Sigmoid colon (tissue), 7 donors: ENCODE measurements around the gene FASN. TPM values are rescaled to one million over a fixed set of nuclear protein-coding genes. Genes with fewer than 3 reads are reported as not detected.
"Not testable (repeated sequence)": the region's sequence is repeated elsewhere in the genome, so short reads cannot be mapped to it uniquely, and the experiment has no call there.

Source experiments
- DNase-seq: peaks from one replicate; pipeline ENCODE4 v3.0.0-alpha.2; 2019
- H3K27ac ChIP-seq, 4 donors: fragments of 200-600 bp; sonication (generic); one replicate each; pipeline ENCODE4 v1.5.1; 2016 to 2019; ENCODE audit warnings: mild to moderate bottlenecking in 1 of 4
- H3K27me3 ChIP-seq, 3 donors: fragments of 200-600 bp; sonication (generic); one replicate each; pipeline ENCODE4 v1.5.1; 2019; ENCODE audit warnings: mild to moderate bottlenecking in 1 of 3
- H3K36me3 ChIP-seq, 4 donors: fragments of 200-600 bp; sonication (generic); one replicate each; pipeline ENCODE4 v1.5.1; 2016 to 2019
- H3K4me1 ChIP-seq, 4 donors: fragments of 200-600 bp; sonication (generic); one replicate each; pipeline ENCODE4 v1.5.1; 2017 to 2019
- H3K4me3 ChIP-seq, 4 donors: fragments of 200-600 bp; sonication (generic); one replicate each; pipeline ENCODE4 v1.5.1; 2017 to 2019; ENCODE audit warnings: mild to moderate bottlenecking in 2 of 4, moderate library complexity in 1 of 4
- H3K9me3 ChIP-seq, 4 donors: fragments of 200-600 bp in 3 of 4; sonication (generic) in 3 of 4; one replicate each; pipeline versions ENCODE4 v1.5.1 to v1.6.1; 2013 to 2019
- EP300 ChIP-seq, 4 donors: sonication (generic); formaldehyde crosslinking; IDR thresholded peaks; one replicate each; pipeline ENCODE4 v1.6.1; 2017; ENCODE audit warnings: antibody characterized with exemption in 4 of 4
- POLR2A ChIP-seq, 2 donors: fragments of 450-650 bp; IDR thresholded peaks; one replicate each; pipeline ENCODE4 v1.6.1; 2016; ENCODE audit warnings: antibody characterized with exemption in 2 of 2, mild to moderate bottlenecking in 2 of 2, moderate library complexity in 2 of 2
- POLR2AphosphoS5 ChIP-seq, 4 donors: sonication (generic); formaldehyde crosslinking; IDR thresholded peaks; one replicate each; pipeline ENCODE4 v1.6.1; 2017; ENCODE audit warnings: antibody characterized with exemption in 4 of 4
- WGBS, 2 donors: extraction: QIAGEN DNeasy Blood & Tissue Kit; methylation state at CpG; one replicate each; pipeline ENCODE4 v1.1.7; 2013; 5-methylcytosine and 5-hydroxymethylcytosine counted together
- intact Hi-C: fragments of 100-400 bp; cut with DNase I; formaldehyde crosslinking; loops from one replicate; pipeline ENCODE4 v1.15.1; 2023
- polyA plus RNA-seq, 3 donors: library from polyadenylated mRNA; stranded (reverse); fragments of 200-250 nt; gene quantifications; one replicate each; pipeline ENCODE4 v1.2.3, GENCODE V29; 2013
- total RNA-seq, 4 donors: library from RNA; depleted of rRNA; stranded (reverse); fragments of >200 nt; gene quantifications; one replicate each; pipeline ENCODE4 v1.1.0, GENCODE V29; 2016
- TF ChIP-seq, protein P1 (sequence below), 4 experiments: fragments of 450-650 bp in 3 of 4; fragments of 200-600 bp in 1 of 4; IDR thresholded peaks; one replicate each; pipeline ENCODE4 v1.5.1; 2016 to 2019; ENCODE audit warnings: antibody characterized with exemption in 4 of 4, mild to moderate bottlenecking in 3 of 4, moderate library complexity in 2 of 4
- donor health status: healthy with polysubstance abuse.
- donor health status: Bipolar disorder and iron deficiency.
- donor health status: healthy.

FASN gene
- 10 to 100 TPM; 12.7 to 44.2 (median 19.0) TPM for total RNA-seq
- 100 to 1,000 TPM in 1 of 3 donors, 10 to 100 TPM in 2; 14.4 to 152 (median 15.3) TPM for polyA plus RNA-seq

GRCh38 chr17:82098169-82098938 is at the start of gene FASN:
Gene FASN (minus strand): TSS chr17:82098236. CDS start chr17:82096445, 1,791 bp downstream.
- no peak for TF ChIP-seq EP300 (IDR thresholded peaks at IDR 0.05)
- TF ChIP-seq POLR2A (IDR thresholded peaks at IDR 0.05), result peak; percentile 28 to 38
- TF ChIP-seq, protein P1, sequence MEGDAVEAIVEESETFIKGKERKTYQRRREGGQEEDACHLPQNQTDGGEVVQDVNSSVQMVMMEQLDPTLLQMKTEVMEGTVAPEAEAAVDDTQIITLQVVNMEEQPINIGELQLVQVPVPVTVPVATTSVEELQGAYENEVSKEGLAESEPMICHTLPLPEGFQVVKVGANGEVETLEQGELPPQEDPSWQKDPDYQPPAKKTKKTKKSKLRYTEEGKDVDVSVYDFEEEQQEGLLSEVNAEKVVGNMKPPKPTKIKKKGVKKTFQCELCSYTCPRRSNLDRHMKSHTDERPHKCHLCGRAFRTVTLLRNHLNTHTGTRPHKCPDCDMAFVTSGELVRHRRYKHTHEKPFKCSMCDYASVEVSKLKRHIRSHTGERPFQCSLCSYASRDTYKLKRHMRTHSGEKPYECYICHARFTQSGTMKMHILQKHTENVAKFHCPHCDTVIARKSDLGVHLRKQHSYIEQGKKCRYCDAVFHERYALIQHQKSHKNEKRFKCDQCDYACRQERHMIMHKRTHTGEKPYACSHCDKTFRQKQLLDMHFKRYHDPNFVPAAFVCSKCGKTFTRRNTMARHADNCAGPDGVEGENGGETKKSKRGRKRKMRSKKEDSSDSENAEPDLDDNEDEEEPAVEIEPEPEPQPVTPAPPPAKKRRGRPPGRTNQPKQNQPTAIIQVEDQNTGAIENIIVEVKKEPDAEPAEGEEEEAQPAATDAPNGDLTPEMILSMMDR (IDR thresholded peaks at IDR 0.05), result peak in 1 of 4 experiments; percentile 31
- peak; percentile 62 to 91 (median 77) for TF ChIP-seq POLR2AphosphoS5 (IDR thresholded peaks at IDR 0.05)
- Histone ChIP-seq H3K4me3 (peak within 1 kb of the TSS; percentile 59 to 94 (median 65)), H3K27me3 (no peaks in the 10 kb centered on the region), H3K4me1 (peaks cover 0 to 50% (median 39%) of the 10 kb centered on the region in 4 donors), H3K36me3 (peaks cover 18 to 28% (median 21%) of the 10 kb centered on the region in 4 donors), H3K9me3 (no peaks in the 10 kb centered on the region), H3K27ac (peak within 1 kb of the TSS; percentile 88 to 98 (median 94))
- 0 to 1% methylated on average over 124 of the region's 124 CpGs for WGBS, 2 donors
- intact Hi-C loops, result loop anchor here (2.0 to 5.0 kb wide), 3 partner anchors 34 to 226 kb away; partner anchors contain the start of genes ARHGDIA, DCXR and DUS1L
- DNase-seq, result peak; percentile 97

GRCh38 chr17:82146663-82147654 is 48.9 kb upstream of the FASN start:
- Histone ChIP-seq H3K9me3 (no peaks in the 10 kb centered on the region), H3K4me3 (no peak overlapping the region), H3K4me1 (no peaks in the 10 kb centered on the region), H3K27me3 (no peaks in the 10 kb centered on the region), H3K27ac (no peak overlapping the region), H3K36me3 (peaks cover 0 to 8% (median 0%) of the 10 kb centered on the region in 4 donors)
- WGBS, 2 donors, result 87 to 88% methylated on average over 18 of the region's 18 CpGs
- TF ChIP-seq POLR2AphosphoS5 (IDR thresholded peaks at IDR 0.05), result no peak
- TF ChIP-seq, protein P1 (IDR thresholded peaks at IDR 0.05), result no peak
- no peak for TF ChIP-seq POLR2A (IDR thresholded peaks at IDR 0.05)
- TF ChIP-seq EP300 (IDR thresholded peaks at IDR 0.05), result no peak
- DNase-seq, result no peak
- intact Hi-C loops, result no loop called here

DNA sequence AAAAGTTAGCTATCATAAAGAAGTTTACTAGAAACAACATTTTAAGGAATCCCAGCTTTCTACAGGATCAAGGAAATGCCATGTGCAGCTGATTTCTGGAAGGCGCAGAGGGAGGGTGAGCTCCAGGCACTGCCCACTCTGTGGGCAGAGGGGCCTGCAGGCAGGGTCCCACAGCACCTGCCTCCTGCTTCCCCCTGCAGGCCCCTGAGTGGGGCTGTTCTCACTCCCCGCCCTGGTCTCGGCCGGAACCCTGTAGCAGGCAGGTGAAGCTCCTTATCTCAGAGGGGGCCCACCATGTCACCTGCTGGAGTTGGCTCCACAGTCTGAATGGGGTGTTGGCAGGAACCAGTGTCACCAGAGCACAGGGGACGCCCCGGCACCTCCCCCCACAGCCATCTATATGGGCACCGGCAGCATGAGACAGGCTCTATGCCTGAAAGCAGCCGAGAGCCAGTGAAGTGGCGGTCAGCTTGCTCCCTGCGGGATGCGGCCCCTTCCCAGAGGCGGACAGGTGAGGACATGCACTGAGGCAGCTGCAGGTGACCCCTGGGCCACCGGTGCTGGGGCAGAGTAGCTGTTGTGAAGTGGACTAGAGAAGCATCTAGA is 47.6 kb upstream of the FASN start:
- Histone ChIP-seq H3K27ac (no peak overlapping the region), H3K4me1 (no peaks in the 10 kb centered on the region), H3K27me3 (no peaks in the 10 kb centered on the region), H3K36me3 (peaks cover 0 to 8% (median 0%) of the 10 kb centered on the region in 4 donors), H3K4me3 (no peak overlapping the region), H3K9me3 (no peaks in the 10 kb centered on the region)
- WGBS, 2 donors, result 95 to 96% methylated on average over 13 of the region's 13 CpGs
- TF ChIP-seq POLR2A (IDR thresholded peaks at IDR 0.05), result no peak
- TF ChIP-seq, protein P1 (IDR thresholded peaks at IDR 0.05), result no peak
- no peak for TF ChIP-seq EP300 (IDR thresholded peaks at IDR 0.05)
- no peak for TF ChIP-seq POLR2AphosphoS5 (IDR thresholded peaks at IDR 0.05)
- intact Hi-C loops, result no loop called here
- no peak for DNase-seq

DNA sequence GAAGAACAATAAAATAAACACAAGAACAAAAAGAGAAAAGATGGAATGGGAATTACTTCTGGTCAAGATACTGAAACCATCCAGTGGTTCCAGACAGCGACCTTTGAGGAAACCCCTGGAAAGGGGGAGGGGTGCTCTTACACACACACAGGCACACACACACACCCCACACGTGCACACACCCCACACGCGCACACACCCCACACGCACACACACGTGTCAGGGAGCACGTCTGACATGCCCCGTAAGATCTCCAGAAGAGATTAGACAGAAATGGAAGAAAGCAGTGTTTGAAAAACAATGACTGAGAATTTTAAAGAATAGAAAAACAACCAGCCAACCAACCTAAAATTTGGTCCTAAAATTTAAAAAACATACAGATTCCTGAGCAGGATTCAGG is 45.3 kb upstream of the FASN start:
- Histone ChIP-seq H3K27ac (no peak overlapping the region), H3K36me3 (peaks cover 0 to 8% (median 0%) of the 10 kb centered on the region in 4 donors), H3K4me1 (no peaks in the 10 kb centered on the region), H3K9me3 (no peaks in the 10 kb centered on the region), H3K27me3 (no peaks in the 10 kb centered on the region), H3K4me3 (no peak overlapping the region)
- intact Hi-C loops, result no loop called here
- no peak for DNase-seq
- TF ChIP-seq, protein P1 (IDR thresholded peaks at IDR 0.05), result no peak
- TF ChIP-seq EP300 (IDR thresholded peaks at IDR 0.05) (no peak), POLR2A (IDR thresholded peaks at IDR 0.05) (no peak), POLR2AphosphoS5 (IDR thresholded peaks at IDR 0.05) (no peak)
- WGBS, 2 donors, result 92 to 95% methylated on average over 8 of the region's 8 CpGs

DNA sequence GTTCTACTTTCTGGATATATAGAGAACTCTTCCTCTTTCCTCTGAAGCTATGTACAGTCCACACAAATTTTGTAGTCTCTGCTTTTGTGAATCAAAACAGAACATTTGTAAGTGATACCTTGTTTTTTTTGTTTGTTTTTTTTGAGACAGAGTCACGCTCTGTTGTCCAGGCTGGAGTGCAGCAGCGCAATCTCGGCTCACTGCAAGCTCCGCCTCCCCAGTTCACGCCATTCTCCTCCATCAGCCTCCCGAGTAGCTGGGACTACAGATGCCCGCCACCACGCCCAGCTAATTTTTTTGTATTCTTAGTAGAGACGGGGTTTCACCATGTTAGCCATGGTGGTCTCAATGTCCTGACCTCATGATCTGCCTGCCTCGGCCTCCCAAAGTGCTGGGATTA is 41.9 kb upstream of the FASN start:
- DNase-seq, H3K27me3 ChIP-seq, H3K4me1 ChIP-seq, H3K4me3 ChIP-seq, intact Hi-C loops, H3K36me3 ChIP-seq, H3K9me3 ChIP-seq, H3K27ac ChIP-seq: not testable (repeated sequence)
- 91 to 93% methylated on average over 10 of the region's 10 CpGs for WGBS, 2 donors
